Esophagus squamous epithelium (tissue), 5 donors: ENCODE results near the gene ST3GAL4. TPM values are rescaled to one million over a fixed set of nuclear protein-coding genes. Genes with fewer than 3 reads are reported as not detected.

Experiments
- DNase-seq: peaks from one replicate; lab custom pipeline; 2025; lab: John Stamatoyannopoulos, UW
- H3K27ac ChIP-seq, 4 donors: fragments of 200-600 bp; sonication (generic); one replicate each; pipeline ENCODE4 v1.5.1; 2016 to 2019; ENCODE audit warnings: mild to moderate bottlenecking in 1 of 4
- H3K27me3 ChIP-seq, 4 donors: fragments of 200-600 bp; sonication (generic); 1 replicate in 3 of 4; 2 replicates in 1 of 4; pipeline versions ENCODE4 v1.5.1 to v1.6.0; 2017 to 2021; ENCODE audit warnings: antibody characterized with exemption in 1 of 4
- H3K36me3 ChIP-seq, 3 donors: fragments of 200-600 bp; sonication (generic); one replicate each; pipeline ENCODE4 v1.5.1; 2016 to 2019
- H3K4me1 ChIP-seq, 3 donors: fragments of 200-600 bp; sonication (generic); one replicate each; pipeline ENCODE4 v1.5.1; 2017 to 2019
- H3K4me3 ChIP-seq, 4 donors: fragments of 200-600 bp; sonication (generic); 1 replicate in 3 of 4; 2 replicates in 1 of 4; pipeline ENCODE4 v1.5.1; 2016 to 2019; ENCODE audit warnings: mild to moderate bottlenecking in 2 of 4, moderate library complexity in 1 of 4
- H3K9me3 ChIP-seq, 3 donors: fragments of 200-600 bp; sonication (generic); one replicate each; pipeline ENCODE4 v1.5.1; 2016 to 2019
- POLR2A ChIP-seq, 4 donors: fragments of 450-650 bp; IDR thresholded peaks; one replicate each; pipeline ENCODE4 v1.6.1; 2017; ENCODE audit warnings: antibody characterized with exemption in 4 of 4, mild to moderate bottlenecking in 4 of 4, moderate library complexity in 3 of 4
- WGBS, 2 donors: methylation state at CpG; one replicate each; pipeline ENCODE4 v1.1.5; 2018; 5-methylcytosine and 5-hydroxymethylcytosine counted together
- intact Hi-C: fragments of 100-400 bp; cut with DNase I; formaldehyde crosslinking; loops from one replicate; pipeline ENCODE4 v1.15.0; 2022
- total RNA-seq, 4 donors: library from RNA; depleted of rRNA; stranded (reverse); fragments of >200 nt; gene quantifications; one replicate each; pipeline ENCODE4 v1.1.0, GENCODE V29; 2016
- TF ChIP-seq, protein P1 (sequence below), 6 experiments: fragments of 450-650 bp in 4 of 6; fragments of 200-600 bp in 2 of 6; sonication (generic) in 2 of 6; IDR thresholded peaks; one replicate each; pipeline ENCODE4 v1.5.1; 2016 to 2019; ENCODE audit warnings: antibody characterized with exemption in 6 of 6, mild to moderate bottlenecking in 4 of 6, moderate library complexity in 4 of 6
- donor health status: DM: yes; HTN: yes; CAD: no.

The ST3GAL4 gene
- total RNA-seq, 4 donors from 2014 or later: 31.0 to 110 (median 51.2) TPM

DNA sequence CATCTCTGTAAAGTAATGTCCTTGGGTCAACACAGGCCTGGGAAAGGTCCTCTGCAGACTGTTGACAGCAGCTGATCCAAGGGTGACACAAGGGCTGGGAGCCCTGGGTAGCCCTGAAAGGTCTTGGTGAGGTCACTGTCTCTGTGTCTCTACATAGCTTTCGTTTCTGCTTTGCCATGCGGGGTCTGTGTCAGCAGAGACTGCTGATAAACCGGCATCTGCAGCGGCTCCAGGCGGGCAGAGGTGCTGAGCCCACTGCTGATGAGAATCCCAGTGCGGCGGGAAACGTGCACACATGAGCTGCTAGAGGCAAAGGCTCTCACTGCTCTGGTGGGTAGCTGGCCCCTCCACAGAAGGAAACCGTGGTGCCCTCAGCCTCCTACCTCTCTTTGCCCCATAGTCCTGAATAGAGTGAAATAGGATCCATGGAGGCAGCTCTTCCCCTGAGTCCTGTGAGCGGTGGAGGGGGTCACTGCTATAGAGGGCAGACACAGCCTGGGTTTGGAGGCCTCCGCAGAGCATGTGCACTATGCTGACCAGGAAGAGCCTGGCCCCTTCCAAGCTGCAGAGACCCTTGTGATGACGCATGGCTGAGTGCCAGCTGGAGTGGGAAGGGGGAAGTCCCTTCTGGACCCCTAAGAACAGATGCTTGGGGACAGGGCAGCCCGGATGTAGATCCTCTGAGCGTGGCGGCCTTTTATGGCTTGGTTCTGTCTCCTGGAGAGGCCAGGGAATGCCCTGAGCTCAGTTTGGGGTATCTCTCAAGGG is 17.8 kb upstream of the ST3GAL4 start:
- 90 to 95% methylated on average over 4 to 6 of the region's 15 CpGs for WGBS, 2 donors
- TF ChIP-seq, protein P1, sequence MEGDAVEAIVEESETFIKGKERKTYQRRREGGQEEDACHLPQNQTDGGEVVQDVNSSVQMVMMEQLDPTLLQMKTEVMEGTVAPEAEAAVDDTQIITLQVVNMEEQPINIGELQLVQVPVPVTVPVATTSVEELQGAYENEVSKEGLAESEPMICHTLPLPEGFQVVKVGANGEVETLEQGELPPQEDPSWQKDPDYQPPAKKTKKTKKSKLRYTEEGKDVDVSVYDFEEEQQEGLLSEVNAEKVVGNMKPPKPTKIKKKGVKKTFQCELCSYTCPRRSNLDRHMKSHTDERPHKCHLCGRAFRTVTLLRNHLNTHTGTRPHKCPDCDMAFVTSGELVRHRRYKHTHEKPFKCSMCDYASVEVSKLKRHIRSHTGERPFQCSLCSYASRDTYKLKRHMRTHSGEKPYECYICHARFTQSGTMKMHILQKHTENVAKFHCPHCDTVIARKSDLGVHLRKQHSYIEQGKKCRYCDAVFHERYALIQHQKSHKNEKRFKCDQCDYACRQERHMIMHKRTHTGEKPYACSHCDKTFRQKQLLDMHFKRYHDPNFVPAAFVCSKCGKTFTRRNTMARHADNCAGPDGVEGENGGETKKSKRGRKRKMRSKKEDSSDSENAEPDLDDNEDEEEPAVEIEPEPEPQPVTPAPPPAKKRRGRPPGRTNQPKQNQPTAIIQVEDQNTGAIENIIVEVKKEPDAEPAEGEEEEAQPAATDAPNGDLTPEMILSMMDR (IDR thresholded peaks at IDR 0.05): no peak
- TF ChIP-seq POLR2A (IDR thresholded peaks at IDR 0.05): no peak
- Histone ChIP-seq H3K4me3 (no peak overlapping the region), H3K27ac (peak overlapping the region in 1 of 4 donors; percentile 12), H3K9me3 (no peaks in the 10 kb centered on the region), H3K27me3 (no peaks in the 10 kb centered on the region), H3K4me1 (peaks cover 5 to 43% (median 23%) of the 10 kb centered on the region in 3 donors), H3K36me3 (peaks cover 0 to 57% (median 0%) of the 10 kb centered on the region in 3 donors)
- no peak for DNase-seq
- intact Hi-C loops: no loop called here

DNA sequence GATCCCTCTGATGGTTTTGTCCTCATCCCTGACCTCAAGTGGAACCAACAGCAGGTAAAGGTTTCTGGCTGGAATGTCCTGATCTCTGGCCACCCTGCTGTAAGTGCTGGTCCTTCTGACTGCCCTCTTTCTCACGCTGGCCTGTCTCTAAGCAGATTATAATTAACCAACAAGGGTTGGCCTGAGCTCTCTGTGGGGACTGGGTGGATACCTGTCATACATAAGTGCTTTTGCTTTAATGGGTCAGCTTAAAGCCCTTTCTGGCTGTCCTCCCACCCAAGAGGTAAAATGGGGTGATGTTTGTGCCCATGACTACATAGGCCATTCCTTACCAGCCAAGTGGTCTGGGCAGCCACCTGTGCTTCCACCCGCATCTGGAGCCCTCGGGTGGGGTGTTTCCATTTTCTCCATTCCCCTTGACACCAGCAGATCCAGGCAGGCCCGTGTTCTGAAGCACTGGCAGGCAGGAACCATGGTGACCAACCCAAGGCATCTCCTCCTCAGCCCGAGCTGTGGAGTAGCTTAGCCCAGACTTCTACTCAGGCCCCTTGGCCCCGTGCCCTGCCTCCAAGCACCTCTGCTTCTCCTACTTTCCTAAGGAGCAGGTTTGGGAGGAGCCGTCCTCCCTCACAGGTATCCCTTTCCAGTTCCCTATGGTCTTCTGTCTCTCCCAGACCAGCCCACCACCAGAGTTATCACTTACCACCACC is 17.0 kb upstream of the ST3GAL4 start:
- peaks cover 0 to 57% (median 0%) of the 10 kb centered on the region in 3 donors for H3K36me3 ChIP-seq
- TF ChIP-seq POLR2A (IDR thresholded peaks at IDR 0.05): no peak
- TF ChIP-seq, protein P1 (IDR thresholded peaks at IDR 0.05): no peak
- no peak overlapping the region for H3K4me3 ChIP-seq
- peak overlapping the region in 2 of 4 donors; percentile 3 to 34 for H3K27ac ChIP-seq
- no peak for DNase-seq
- H3K9me3 ChIP-seq: no peaks in the 10 kb centered on the region
- WGBS, 2 donors: 66 to 76% methylated on average over 2 to 5 of the region's 7 CpGs
- intact Hi-C loops: no loop called here
- H3K27me3 ChIP-seq: no peaks in the 10 kb centered on the region
- H3K4me1 ChIP-seq: peaks cover 5 to 43% (median 23%) of the 10 kb centered on the region in 3 donors

DNA sequence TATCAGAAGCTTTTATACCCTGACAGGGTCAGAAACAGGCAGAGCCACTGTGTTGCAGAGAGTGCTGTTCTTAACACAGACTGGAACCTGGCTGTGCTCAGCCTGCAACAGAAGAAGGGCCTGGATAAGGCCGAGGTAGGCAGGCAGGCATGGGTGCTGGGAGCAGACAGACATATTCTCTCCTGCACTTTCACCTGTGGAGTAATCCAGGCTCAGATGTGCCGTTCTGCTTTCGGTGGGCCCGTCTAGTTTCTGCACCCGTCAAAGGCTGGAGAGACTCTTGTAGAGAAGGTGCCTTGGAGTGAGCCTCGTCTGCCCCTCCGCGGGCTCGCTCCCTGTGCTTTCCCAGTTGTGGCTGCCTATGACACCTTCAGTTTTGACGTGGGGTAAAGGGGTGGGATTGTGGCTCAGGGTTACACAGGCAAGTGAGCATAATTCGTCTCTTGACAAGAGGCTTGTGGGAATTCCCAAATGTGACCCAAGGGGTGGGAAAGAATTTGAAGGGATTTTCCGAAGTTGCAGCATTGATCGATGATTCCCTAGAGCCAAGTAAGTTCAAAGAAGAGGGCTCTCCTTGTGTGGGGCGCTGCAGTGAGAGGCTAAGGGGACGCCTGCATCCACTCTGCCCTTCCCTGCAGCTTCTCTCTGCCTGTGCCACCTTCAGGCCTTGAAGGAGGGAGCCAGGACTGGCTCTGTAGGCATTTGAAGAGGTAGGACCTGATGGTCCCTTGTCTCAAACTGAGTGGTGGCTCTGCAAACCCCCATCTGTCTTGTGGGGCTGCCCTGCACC is 16.2 kb upstream of the ST3GAL4 start:
- TF ChIP-seq, protein P1 (IDR thresholded peaks at IDR 0.05): no peak
- no peak for TF ChIP-seq POLR2A (IDR thresholded peaks at IDR 0.05)
- WGBS, 2 donors: 58 to 73% methylated on average over 8 to 12 of the region's 15 CpGs
- DNase-seq: no peak

DNA sequence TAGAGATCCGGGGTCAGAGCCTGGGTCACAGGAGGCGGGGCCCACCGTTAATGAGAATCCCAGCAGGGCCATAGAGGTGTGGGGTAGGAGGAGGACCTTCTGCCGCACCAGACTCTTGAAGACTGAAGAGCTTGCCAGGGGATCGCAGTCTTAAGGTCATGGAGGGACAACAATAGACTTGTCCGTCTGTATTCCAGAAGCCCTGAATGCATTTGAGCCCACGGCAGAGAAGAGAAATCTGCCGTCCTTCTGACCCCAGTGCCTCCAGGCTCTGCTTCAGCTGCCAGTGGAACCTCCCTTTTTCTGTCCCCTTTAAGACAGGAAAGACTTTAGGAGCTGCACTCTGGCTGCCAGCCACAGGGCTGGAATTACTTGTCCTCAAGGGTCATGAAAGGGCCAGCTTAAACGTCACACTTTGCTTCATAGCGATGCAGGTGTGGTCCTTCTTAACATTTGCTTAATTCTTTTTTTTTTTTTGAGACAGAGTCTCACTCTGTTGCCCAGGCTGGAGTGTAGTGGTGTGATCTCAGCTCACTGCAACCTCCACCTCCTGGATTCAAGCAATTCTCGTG is 15.5 kb upstream of the ST3GAL4 start:
- WGBS, 2 donors: 26 to 54% methylated on average over 6 of the region's 11 CpGs
- peak overlapping the region; percentile 28 to 78 (median 60) for H3K27ac ChIP-seq
- peaks cover 0 to 65% (median 0%) of the 10 kb centered on the region in 3 donors for H3K36me3 ChIP-seq
- H3K9me3 ChIP-seq: no peaks in the 10 kb centered on the region
- no peak overlapping the region for H3K4me3 ChIP-seq
- peaks cover 5 to 46% (median 23%) of the 10 kb centered on the region in 3 donors for H3K4me1 ChIP-seq
- no peaks in the 10 kb centered on the region for H3K27me3 ChIP-seq
- intact Hi-C loops: no loop called here
- TF ChIP-seq POLR2A (IDR thresholded peaks at IDR 0.05): no peak
- TF ChIP-seq, protein P1 (IDR thresholded peaks at IDR 0.05): no peak
- DNase-seq: no peak

More for the DNA sequence above, 16.2 kb upstream of the ST3GAL4 start:
- H3K27ac ChIP-seq: peak overlapping the region; percentile 34 to 78 (median 60)
- H3K9me3 ChIP-seq: no peaks in the 10 kb centered on the region
- peaks cover 0 to 60% (median 0%) of the 10 kb centered on the region in 3 donors for H3K36me3 ChIP-seq
- no peak overlapping the region for H3K4me3 ChIP-seq
- intact Hi-C loops: no loop called here
- H3K27me3 ChIP-seq: no peaks in the 10 kb centered on the region
- peaks cover 5 to 43% (median 23%) of the 10 kb centered on the region in 3 donors for H3K4me1 ChIP-seq
